Measurements from ENCODE around the gene IGF2BP3.
"Not testable (repeated sequence)": the region's sequence is repeated elsewhere in the genome, so short reads cannot be mapped to it uniquely, and the experiment has no call there.

Gene IGF2BP3

GRCh38 chr7:23419845-23420244 is 50.4 kb downstream of the IGF2BP3 start:
- H3K9me3 ChIP-seq (ENCODE audit: control insufficient read depth, insufficient read depth, low read length) = no peaks in the 10 kb centered on the region
- H3K36me3 ChIP-seq (ENCODE audit: insufficient read depth, low read length) = peaks cover 6% of the 10 kb centered on the region; the same call in 1 of the 2 replicates
- H3K9ac ChIP-seq (ENCODE audit: low read depth, low read length) = no peak overlapping the region
- peaks cover 17% of the 10 kb centered on the region; the same call in 1 of the 2 replicates for H3K4me1 ChIP-seq (ENCODE audit: insufficient read depth, low read length)

- no peak overlapping the region for H3K9ac ChIP-seq (ENCODE audit: low read depth, low read length)
- no peaks in the 10 kb centered on the region for H3K9me3 ChIP-seq (ENCODE audit: control insufficient read depth, insufficient read depth, low read length)
- peaks cover 12% of the 10 kb centered on the region; the same call in 1 of the 2 replicates for H3K36me3 ChIP-seq (ENCODE audit: insufficient read depth, low read length)
- H3K4me1 ChIP-seq (ENCODE audit: insufficient read depth, low read length) = peaks cover 17% of the 10 kb centered on the region; the same call in 1 of the 2 replicates
These were observed 51.1 kb downstream of the IGF2BP3 start for GRCh38 chr7:23419160-23419559.

GRCh38 chr7:23418046-23418445 is 52.2 kb downstream of the IGF2BP3 start:
- no peak overlapping the region for H3K9ac ChIP-seq (ENCODE audit: low read depth, low read length)

GRCh38 chr7:23415198-23415597 is 55.1 kb downstream of the IGF2BP3 start:
- Histone ChIP-seq H3K36me3 (ENCODE audit: insufficient read depth, low read length) (peaks cover 31% of the 10 kb centered on the region), H3K9me3 (ENCODE audit: control insufficient read depth, insufficient read depth, low read length) (no peaks in the 10 kb centered on the region), H3K4me1 (ENCODE audit: insufficient read depth, low read length) (peaks cover 12% of the 10 kb centered on the region; the same call in 1 of the 2 replicates), H3K9ac (ENCODE audit: low read depth, low read length) (no peak overlapping the region)

More at GRCh38 chr7:23418046-23418445, 52.2 kb downstream of the IGF2BP3 start:
- Histone ChIP-seq H3K4me1 (ENCODE audit: insufficient read depth, low read length) (peaks cover 17% of the 10 kb centered on the region; the same call in 1 of the 2 replicates), H3K36me3 (ENCODE audit: insufficient read depth, low read length) (peaks cover 19% of the 10 kb centered on the region), H3K9me3 (ENCODE audit: control insufficient read depth, insufficient read depth, low read length) (no peaks in the 10 kb centered on the region)

GRCh38 chr7:23410446-23411183 is 59.7 kb downstream of the IGF2BP3 start:
- Histone ChIP-seq H3K9me3 (ENCODE audit: control insufficient read depth, insufficient read depth, low read length) (peaks cover 7% of the 10 kb centered on the region), H3K9ac (ENCODE audit: low read depth, low read length) (no peak overlapping the region), H3K36me3 (ENCODE audit: insufficient read depth, low read length) (peaks cover 35% of the 10 kb centered on the region), H3K4me1 (ENCODE audit: insufficient read depth, low read length) (no peaks in the 10 kb centered on the region)

GRCh38 chr7:23406564-23406963 is 63.7 kb downstream of the IGF2BP3 start:
- not testable (repeated sequence) for H3K9ac ChIP-seq (ENCODE audit: low read depth, low read length); H3K4me1 ChIP-seq (ENCODE audit: insufficient read depth, low read length); H3K9me3 ChIP-seq (ENCODE audit: control insufficient read depth, insufficient read depth, low read length)
- H3K36me3 ChIP-seq (ENCODE audit: insufficient read depth, low read length) = peaks cover 12% of the 10 kb centered on the region

- no peaks in the 10 kb centered on the region for H3K4me1 ChIP-seq (ENCODE audit: insufficient read depth, low read length)
- peaks cover 7% of the 10 kb centered on the region for H3K36me3 ChIP-seq (ENCODE audit: insufficient read depth, low read length)
- peaks cover 7% of the 10 kb centered on the region for H3K9me3 ChIP-seq (ENCODE audit: control insufficient read depth, insufficient read depth, low read length)
- no peak overlapping the region for H3K9ac ChIP-seq (ENCODE audit: low read depth, low read length)
These were observed 65.1 kb downstream of the IGF2BP3 start for GRCh38 chr7:23405240-23405618.

- Histone ChIP-seq H3K36me3 (ENCODE audit: insufficient read depth, low read length) (peaks cover 7% of the 10 kb centered on the region), H3K9ac (ENCODE audit: low read depth, low read length) (no peak overlapping the region), H3K9me3 (ENCODE audit: control insufficient read depth, insufficient read depth, low read length) (peaks cover 7% of the 10 kb centered on the region), H3K4me1 (ENCODE audit: insufficient read depth, low read length) (no peaks in the 10 kb centered on the region)
These were observed 65.6 kb downstream of the IGF2BP3 start for GRCh38 chr7:23404546-23405239.

- Histone ChIP-seq H3K9me3 (ENCODE audit: control insufficient read depth, insufficient read depth, low read length) (peaks cover 4% of the 10 kb centered on the region), H3K4me1 (ENCODE audit: insufficient read depth, low read length) (no peaks in the 10 kb centered on the region), H3K36me3 (ENCODE audit: insufficient read depth, low read length) (peaks cover 6% of the 10 kb centered on the region), H3K9ac (ENCODE audit: low read depth, low read length) (no peak overlapping the region)
These were observed 66.3 kb downstream of the IGF2BP3 start for GRCh38 chr7:23403970-23404369.

- not testable (repeated sequence) for H3K9ac ChIP-seq (ENCODE audit: low read depth, low read length); H3K9me3 ChIP-seq (ENCODE audit: control insufficient read depth, insufficient read depth, low read length); H3K4me1 ChIP-seq (ENCODE audit: insufficient read depth, low read length); H3K36me3 ChIP-seq (ENCODE audit: insufficient read depth, low read length)
These were observed 72.2 kb downstream of the IGF2BP3 start for GRCh38 chr7:23398090-23398489.

GRCh38 chr7:23397241-23397640 is 73.0 kb downstream of the IGF2BP3 start:
- H3K4me1 ChIP-seq (ENCODE audit: insufficient read depth, low read length) = no peaks in the 10 kb centered on the region
- no peaks in the 10 kb centered on the region for H3K36me3 ChIP-seq (ENCODE audit: insufficient read depth, low read length)
- no peaks in the 10 kb centered on the region for H3K9me3 ChIP-seq (ENCODE audit: control insufficient read depth, insufficient read depth, low read length)

GRCh38 chr7:23396222-23397015 is 73.9 kb downstream of the IGF2BP3 start:
- H3K36me3 ChIP-seq (ENCODE audit: insufficient read depth, low read length) = no peaks in the 10 kb centered on the region
- H3K9ac ChIP-seq (ENCODE audit: low read depth, low read length) = no peak overlapping the region
- H3K9me3 ChIP-seq (ENCODE audit: control insufficient read depth, insufficient read depth, low read length) = no peaks in the 10 kb centered on the region
- H3K4me1 ChIP-seq (ENCODE audit: insufficient read depth, low read length) = no peaks in the 10 kb centered on the region

More at GRCh38 chr7:23397241-23397640, 73.0 kb downstream of the IGF2BP3 start:
- H3K9ac ChIP-seq (ENCODE audit: low read depth, low read length) = no peak overlapping the region

- Histone ChIP-seq H3K36me3 (ENCODE audit: insufficient read depth, low read length) (no peaks in the 10 kb centered on the region; the same call in 1 of the 2 replicates), H3K4me1 (ENCODE audit: insufficient read depth, low read length) (no peaks in the 10 kb centered on the region), H3K9me3 (ENCODE audit: control insufficient read depth, insufficient read depth, low read length) (no peaks in the 10 kb centered on the region), H3K9ac (ENCODE audit: low read depth, low read length) (no peak overlapping the region)
These were observed 75.7 kb downstream of the IGF2BP3 start for GRCh38 chr7:23394488-23395171.

GRCh38 chr7:23393636-23394035 is 76.7 kb downstream of the IGF2BP3 start:
- Histone ChIP-seq H3K4me1 (ENCODE audit: insufficient read depth, low read length) (no peaks in the 10 kb centered on the region), H3K9me3 (ENCODE audit: control insufficient read depth, insufficient read depth, low read length) (no peaks in the 10 kb centered on the region), H3K9ac (ENCODE audit: low read depth, low read length) (no peak overlapping the region), H3K36me3 (ENCODE audit: insufficient read depth, low read length) (no peaks in the 10 kb centered on the region; the same call in none of the 2 replicates)

Measured in ES-I3 (cell line).